ENCODE data around the gene GOLGA6D.
"Not testable (repeated sequence)": the region's sequence is repeated elsewhere in the genome, so short reads cannot be mapped to it uniquely, and the experiment has no call there.

GOLGA6D gene

GRCh38 chr15:75335313-75335704 is 52.7 kb downstream of the GOLGA6D start:
- no peak for DNase-seq

- DNase-seq: peak; percentile 93 to 95
These were observed 53.2 kb downstream of the GOLGA6D start, which contains the start of gene COMMD4 for GRCh38 chr15:75335705-75336355. Gene COMMD4, plus strand, starts transcription at chr15:75336063. Its CDS starts 27 bp downstream, at chr15:75336090.

GRCh38 chr15:75338661-75339240 is 56.1 kb downstream of the GOLGA6D start:
- DNase-seq: no peak

GRCh38 chr15:75339531-75340240 is 57.1 kb downstream of the GOLGA6D start:
- DNase-seq: no peak

- DNase-seq: no peak
These were observed 59.6 kb downstream of the GOLGA6D start for GRCh38 chr15:75342221-75342620.

- not testable (repeated sequence) for DNase-seq
These were observed 61.3 kb downstream of the GOLGA6D start for GRCh38 chr15:75343953-75344352.

All from SHP77 (cell line).